Hepatocyte (in vitro differentiated cells): ENCODE data around the gene VMP1. TPM values are rescaled to one million over a fixed set of nuclear protein-coding genes. Genes with fewer than 3 reads are reported as not detected.
A peak's percentile ranks its signal among the peaks of the same experiment; 100 is the strongest.

Source experiments
- DNase-seq: peaks from one replicate; pipeline ENCODE4 v3.0.0-alpha.2; 2016; ENCODE audit warnings: low spot score
- H2AFZ ChIP-seq: fragments of 200-600 bp; sonication (generic); 2 replicates; pipeline ENCODE4 v1.6.0; 2016; ENCODE audit warnings: antibody characterized with exemption, mild to moderate bottlenecking
- H3K27ac ChIP-seq: fragments of 200-600 bp; sonication (generic); 2 replicates; pipeline ENCODE4 v1.5.1; 2016; ENCODE audit warnings: mild to moderate bottlenecking
- H3K27me3 ChIP-seq: fragments of 200-600 bp; sonication (generic); 2 replicates; pipeline ENCODE4 v1.6.1; 2016
- H3K36me3 ChIP-seq: fragments of 200-600 bp; sonication (generic); replicated peaks from 2 replicates; pipeline ENCODE4 v1.5.1; 2016; ENCODE audit warnings: low read depth; ENCODE audit not compliant: insufficient read depth
- H3K4me1 ChIP-seq: fragments of 200-600 bp; sonication (generic); 2 replicates; pipeline ENCODE4 v1.5.1; 2016; ENCODE audit warnings: mild to moderate bottlenecking, moderate library complexity; ENCODE audit not compliant: insufficient read depth
- H3K4me2 ChIP-seq: fragments of 200-600 bp; sonication (generic); 2 replicates; pipeline ENCODE4 v1.6.0; 2016
- H3K4me3 ChIP-seq: fragments of 200-600 bp; sonication (generic); 2 replicates; pipeline ENCODE4 v1.5.1; 2016; ENCODE audit warnings: mild to moderate bottlenecking
- H3K79me2 ChIP-seq: fragments of 200-600 bp; sonication (generic); 2 replicates; pipeline ENCODE4 v1.6.0; 2017; ENCODE audit warnings: mild to moderate bottlenecking
- H3K9me2 ChIP-seq: fragments of 200-600 bp; sonication (generic); replicated peaks from 2 replicates; pipeline ENCODE4 v1.6.0; 2017; ENCODE audit warnings: mild to moderate bottlenecking; ENCODE audit not compliant: insufficient read depth
- H3K9me3 ChIP-seq: fragments of 200-600 bp; sonication (generic); 2 replicates; pipeline ENCODE4 v1.5.1; 2016; ENCODE audit warnings: low read depth, mild to moderate bottlenecking
- H4K20me1 ChIP-seq: fragments of 200-600 bp; sonication (generic); 2 replicates; pipeline ENCODE4 v1.6.0; 2016; ENCODE audit warnings: mild to moderate bottlenecking; ENCODE audit not compliant: insufficient read depth, poor library complexity, severe bottlenecking
- CTCF ChIP-seq: fragments of 200-600 bp; sonication (generic); IDR thresholded peaks from 2 replicates; pipeline ENCODE4 v1.5.1; 2016; ENCODE audit warnings: antibody characterized with exemption, mild to moderate bottlenecking; ENCODE audit not compliant: poor library complexity
- EZH2 ChIP-seq: fragments of 200-600 bp; sonication (generic); IDR thresholded peaks from 2 replicates; pipeline ENCODE4 v1.6.1; 2016; ENCODE audit warnings: antibody characterized with exemption, mild to moderate bottlenecking, borderline replicate concordance
- EZH2phosphoT487 ChIP-seq: fragments of 200-600 bp; sonication (generic); IDR thresholded peaks from one replicate; pipeline ENCODE4 v1.6.1; 2018; ENCODE audit warnings: antibody characterized with exemption, mild to moderate bottlenecking, low read depth, moderate library complexity; ENCODE audit not compliant: unreplicated experiment, severe bottlenecking
- WGBS: methylation state at CpG from one replicate; pipeline ENCODE4 v1.1.6; 2016; ENCODE audit warnings: low lambda C conversion rate; ENCODE audit errors: missing lambda C conversion rate; 5-methylcytosine and 5-hydroxymethylcytosine counted together
- polyA plus RNA-seq: library from polyadenylated mRNA; unstranded; fragments of >200 nt; fragmentation: Nextera tagmentation; extraction: Ambion mirVana; gene quantifications from 2 replicates; pipeline ENCODE4 v1.2.1, GENCODE V29; 2016
- total RNA-seq: library from RNA; depleted of rRNA; stranded (reverse); fragments of >200 nt; gene quantifications from 2 replicates; pipeline ENCODE4 v1.2.3, GENCODE V29; 2014

VMP1 gene
- total and polyA plus RNA-seq, 2 experiments from 2014 or later = 139 to 479 TPM

GRCh38 chr17:59707971-59708430 lies 547 bp downstream of the VMP1 start:
- DNase-seq = peak; percentile 29
- peaks cover 11% of the 10 kb centered on the region for H3K4me1 ChIP-seq
- H3K9me2 ChIP-seq = no peaks in the 10 kb centered on the region
- peak overlapping the region; percentile 43 for H2AFZ ChIP-seq
- H3K4me3 ChIP-seq = peak overlapping the region; percentile 70
- no peak for TF ChIP-seq CTCF
- no peak for TF ChIP-seq EZH2
- TF ChIP-seq EZH2phosphoT487 = no peak
- H3K27ac ChIP-seq = peak overlapping the region; percentile 91
- no peaks in the 10 kb centered on the region for H3K27me3 ChIP-seq
- H4K20me1 ChIP-seq = peaks cover 16% of the 10 kb centered on the region
- H3K4me2 ChIP-seq = peak overlapping the region; percentile 91
- peaks cover 91% of the 10 kb centered on the region for H3K79me2 ChIP-seq
- WGBS = under 1% methylated on average over 15 of the region's 15 CpGs
- no peaks in the 10 kb centered on the region for H3K9me3 ChIP-seq
- no peaks in the 10 kb centered on the region for H3K36me3 ChIP-seq

- H4K20me1 ChIP-seq = no peaks in the 10 kb centered on the region
These were observed 4.5 kb downstream of the VMP1 start for GRCh38 chr17:59711936-59712335.

GRCh38 chr17:59712862-59713261 lies 5.4 kb downstream of the VMP1 start:
- WGBS = 95% methylated on average over 2 of the region's 2 CpGs
- peaks cover 100% of the 10 kb centered on the region for H3K79me2 ChIP-seq

More at GRCh38 chr17:59711936-59712335, 4.5 kb downstream of the VMP1 start:
- H3K4me3 ChIP-seq = no peak overlapping the region
- H3K9me2 ChIP-seq = no peaks in the 10 kb centered on the region
- H3K27me3 ChIP-seq = no peaks in the 10 kb centered on the region
- no peak for DNase-seq
- peaks cover 92% of the 10 kb centered on the region for H3K79me2 ChIP-seq
- no peaks in the 10 kb centered on the region for H3K9me3 ChIP-seq
- H3K36me3 ChIP-seq = no peaks in the 10 kb centered on the region
- no peak overlapping the region for H2AFZ ChIP-seq
- no peak overlapping the region for H3K27ac ChIP-seq
- TF ChIP-seq EZH2 (no peak), EZH2phosphoT487 (no peak), CTCF (no peak)
- no peak overlapping the region for H3K4me2 ChIP-seq
- no peaks in the 10 kb centered on the region for H3K4me1 ChIP-seq

More at GRCh38 chr17:59712862-59713261, 5.4 kb downstream of the VMP1 start:
- Histone ChIP-seq H3K9me2 (no peaks in the 10 kb centered on the region), H3K4me3 (no peak overlapping the region), H2AFZ (no peak overlapping the region), H3K4me1 (no peaks in the 10 kb centered on the region), H3K9me3 (no peaks in the 10 kb centered on the region), H3K27ac (no peak overlapping the region), H3K27me3 (no peaks in the 10 kb centered on the region), H3K36me3 (no peaks in the 10 kb centered on the region), H4K20me1 (no peaks in the 10 kb centered on the region), H3K4me2 (no peak overlapping the region)
- DNase-seq = no peak
- TF ChIP-seq EZH2phosphoT487 (no peak), CTCF (no peak), EZH2 (no peak)
